Measurements from ENCODE around the gene GNA15.
"Not testable (repeated sequence)": the region's sequence is repeated elsewhere in the genome, so short reads cannot be mapped to it uniquely, and the experiment has no call there.

GNA15 gene

GRCh38 chr19:3190921-3191805 is 55.3 kb downstream of the GNA15 start:
- no peak for DNase-seq (ENCODE audit: low read depth in 2 of 2)

- not testable (repeated sequence) for DNase-seq (ENCODE audit: low read depth in 2 of 2)
Observed at GRCh38 chr19:3191806-3192104, 55.9 kb downstream of the GNA15 start.

- no peak for DNase-seq (ENCODE audit: low read depth in 2 of 2)
Observed at GRCh38 chr19:3192228-3192635, 56.4 kb downstream of the GNA15 start.

DNA sequence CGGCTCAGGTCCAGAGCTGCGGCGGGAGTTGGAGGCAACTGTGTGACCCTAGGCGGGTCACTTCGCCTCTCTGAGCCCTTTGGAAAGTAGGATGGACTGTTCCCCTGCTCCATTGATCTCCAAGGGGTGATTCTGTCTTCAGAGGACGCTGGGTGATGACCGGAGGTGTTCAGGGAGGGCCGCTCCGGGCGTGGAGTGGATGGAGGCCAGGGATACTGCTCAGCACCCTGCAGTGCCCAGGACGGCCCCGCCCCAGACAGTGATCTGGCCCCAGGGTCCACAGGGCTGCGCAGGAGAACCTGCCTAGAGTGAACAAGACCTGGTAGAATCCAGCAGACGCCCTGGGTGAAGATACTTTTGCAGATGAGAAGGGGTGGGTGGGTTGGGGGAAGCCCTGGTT is 56.9 kb downstream of the GNA15 start:
- no peak for DNase-seq (ENCODE audit: low read depth in 2 of 2)

- no peak for DNase-seq (ENCODE audit: low read depth in 2 of 2)
Observed at GRCh38 chr19:3193256-3194105, 57.6 kb downstream of the GNA15 start.

DNA sequence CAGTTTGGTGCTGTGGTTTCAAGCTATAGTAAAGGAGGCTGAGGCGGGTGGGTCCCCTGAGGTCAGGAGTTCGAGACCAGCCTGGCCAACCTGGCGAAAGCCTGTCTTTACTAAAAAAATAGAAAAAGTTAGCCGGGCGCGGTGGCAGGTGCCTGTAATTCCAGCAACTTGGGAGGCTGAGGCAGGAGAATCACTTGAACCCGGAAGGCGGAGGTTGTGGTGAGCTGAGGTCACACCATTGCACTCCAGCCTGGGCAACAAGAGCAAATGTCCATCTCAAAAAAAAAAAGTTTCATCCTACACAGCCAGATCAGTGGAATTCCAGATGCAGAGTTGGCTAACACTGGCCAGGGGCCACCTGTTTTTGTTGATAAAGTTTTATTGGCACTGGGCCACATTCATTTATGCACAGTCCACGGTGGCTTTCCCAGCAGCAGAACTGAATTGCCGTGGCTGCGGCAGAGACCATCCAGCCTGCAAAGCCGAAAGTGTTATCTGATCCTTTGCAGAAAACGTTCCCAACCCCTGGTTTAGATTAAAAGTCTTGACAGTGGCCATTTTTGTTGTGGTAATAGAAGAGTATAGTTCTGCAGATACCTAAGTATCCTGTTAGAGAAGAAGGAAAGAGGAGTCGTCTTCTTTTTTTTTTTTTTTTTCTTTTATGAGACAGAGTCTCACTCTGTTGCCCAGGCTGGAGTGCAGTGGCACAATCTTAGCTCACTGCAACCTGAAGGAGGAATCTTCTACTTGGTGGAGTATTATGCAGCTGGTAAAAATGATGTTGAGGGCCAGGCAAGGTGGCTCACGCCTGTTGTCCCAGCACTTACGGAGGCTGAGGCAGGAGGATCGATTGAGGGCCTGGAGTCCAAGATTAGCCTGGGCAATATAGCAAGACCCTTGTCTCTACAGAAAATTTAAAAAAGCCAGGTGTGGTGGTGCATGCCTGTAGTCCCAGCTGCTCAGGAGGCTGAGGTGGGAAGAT is 58.6 kb downstream of the GNA15 start:
- no peak for DNase-seq (ENCODE audit: low read depth in 2 of 2)

GRCh38 chr19:3196064-3196932 is 60.5 kb downstream of the GNA15 start:
- DNase-seq (ENCODE audit: low read depth in 2 of 2) = no peak

DNA sequence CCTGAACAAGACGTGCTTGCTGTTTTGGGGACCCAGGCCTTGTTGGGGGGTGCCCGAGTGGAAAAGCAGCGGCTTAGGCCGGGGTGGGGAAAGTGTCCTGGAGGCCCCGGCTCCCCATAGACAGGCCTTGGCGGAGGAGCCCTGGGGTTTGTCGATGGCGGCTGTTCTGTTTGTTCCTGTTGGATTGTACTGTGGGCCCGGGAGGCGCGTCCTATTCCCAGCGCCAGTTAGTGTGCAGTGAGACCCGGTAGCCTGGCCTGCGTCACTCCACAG is 61.0 kb downstream of the GNA15 start:
- no peak for DNase-seq (ENCODE audit: low read depth in 2 of 2)

DNA sequence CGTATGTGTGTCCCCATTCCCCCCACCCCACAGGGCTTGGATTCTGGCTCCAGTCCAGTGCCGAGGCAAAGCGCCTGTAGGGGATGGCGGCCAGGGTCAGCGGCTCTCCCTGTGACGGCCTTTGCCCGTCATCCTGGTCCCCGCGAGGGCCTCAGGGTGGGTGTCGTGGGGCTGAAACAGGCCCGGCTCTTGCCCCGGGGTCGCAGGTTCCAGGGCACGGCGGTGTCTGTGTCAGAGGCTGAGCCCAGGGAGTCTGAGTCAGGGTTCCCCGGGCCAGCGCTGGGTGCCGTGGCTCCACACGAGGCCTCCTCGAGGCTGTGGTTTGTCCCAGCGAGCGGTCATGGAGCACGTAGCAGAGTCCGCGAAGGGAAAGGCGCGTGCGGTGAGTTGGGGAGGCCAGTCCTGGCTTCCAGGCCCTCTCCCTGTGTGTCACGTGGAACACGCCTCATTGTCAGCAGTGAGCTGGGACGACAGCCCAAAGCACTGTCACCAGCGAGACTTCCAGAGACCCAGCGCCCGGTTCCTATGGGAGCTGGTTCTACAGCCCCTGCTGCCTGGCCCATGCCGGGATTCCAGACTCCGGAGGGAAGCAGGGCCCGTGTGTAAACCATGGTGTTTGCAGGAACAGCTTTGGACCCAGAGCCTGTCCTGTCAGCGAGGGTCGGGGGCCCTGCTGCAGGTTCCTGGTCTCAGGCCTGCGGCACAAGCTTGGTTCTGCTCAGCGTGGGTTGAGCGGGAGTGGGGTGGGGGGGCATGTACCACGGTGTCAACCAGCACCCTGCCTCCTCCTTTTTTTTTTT is 63.3 kb downstream of the GNA15 start:
- no peak for DNase-seq (ENCODE audit: low read depth in 2 of 2)

DNA sequence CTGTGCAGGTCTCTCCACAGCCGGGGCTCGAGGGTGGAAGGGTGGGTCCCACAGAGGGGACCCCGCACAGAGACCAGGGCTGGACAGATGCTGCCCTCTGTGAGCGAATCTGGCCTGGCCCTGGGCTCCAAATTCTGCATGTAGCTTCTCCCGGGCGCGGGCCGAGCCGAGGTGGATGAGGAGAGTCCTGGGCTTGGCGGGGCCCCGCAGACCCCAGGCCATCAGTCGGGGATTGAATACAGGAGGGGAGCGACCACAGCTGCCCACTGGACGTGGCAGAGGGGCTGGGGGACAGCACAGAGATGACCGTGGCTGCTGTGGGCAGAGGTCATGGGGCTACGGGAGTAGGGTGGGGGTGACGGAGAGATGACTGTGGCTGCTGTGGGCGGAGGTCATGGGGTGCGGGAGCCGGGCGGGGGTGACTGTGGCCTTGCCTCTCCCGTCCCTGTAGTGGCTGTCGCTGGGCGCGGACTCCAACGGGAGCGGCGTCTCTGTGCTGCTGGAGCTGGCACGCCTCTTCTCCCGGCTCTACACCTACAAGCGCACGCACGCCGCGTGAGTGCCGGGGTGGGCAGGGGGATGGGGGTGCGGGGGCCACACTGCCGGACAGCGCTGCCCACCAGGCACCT is 65.4 kb downstream of the GNA15 start:
- DNase-seq (ENCODE audit: low read depth in 2 of 2) = no peak

- no peak for DNase-seq (ENCODE audit: low read depth in 2 of 2)
Observed at GRCh38 chr19:3201911-3202310, 66.1 kb downstream of the GNA15 start.

- no peak for DNase-seq (ENCODE audit: low read depth in 2 of 2)
Observed at GRCh38 chr19:3202346-3202745, 66.5 kb downstream of the GNA15 start.

DNA sequence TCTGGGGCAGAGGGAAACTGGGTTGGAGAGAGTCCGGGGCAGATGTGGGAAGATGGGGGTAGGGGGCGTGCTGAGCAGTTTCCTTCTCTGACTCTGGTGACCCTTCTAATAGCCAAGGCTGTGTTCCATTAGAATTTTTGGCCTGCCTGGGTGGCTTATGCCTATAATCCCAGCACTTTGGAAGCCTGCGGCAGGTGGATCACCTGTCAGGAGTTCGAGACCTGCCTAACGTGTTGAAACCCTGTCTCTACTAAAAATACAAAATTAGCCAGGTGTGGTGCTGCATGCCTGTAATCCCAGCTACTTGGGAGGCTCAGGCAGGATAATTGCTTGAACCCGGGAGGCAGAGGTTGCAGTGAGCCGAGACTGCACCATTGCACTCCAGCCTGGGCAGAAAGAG is 67.1 kb downstream of the GNA15 start:
- not testable (repeated sequence) for DNase-seq (ENCODE audit: low read depth in 2 of 2)

DNA sequence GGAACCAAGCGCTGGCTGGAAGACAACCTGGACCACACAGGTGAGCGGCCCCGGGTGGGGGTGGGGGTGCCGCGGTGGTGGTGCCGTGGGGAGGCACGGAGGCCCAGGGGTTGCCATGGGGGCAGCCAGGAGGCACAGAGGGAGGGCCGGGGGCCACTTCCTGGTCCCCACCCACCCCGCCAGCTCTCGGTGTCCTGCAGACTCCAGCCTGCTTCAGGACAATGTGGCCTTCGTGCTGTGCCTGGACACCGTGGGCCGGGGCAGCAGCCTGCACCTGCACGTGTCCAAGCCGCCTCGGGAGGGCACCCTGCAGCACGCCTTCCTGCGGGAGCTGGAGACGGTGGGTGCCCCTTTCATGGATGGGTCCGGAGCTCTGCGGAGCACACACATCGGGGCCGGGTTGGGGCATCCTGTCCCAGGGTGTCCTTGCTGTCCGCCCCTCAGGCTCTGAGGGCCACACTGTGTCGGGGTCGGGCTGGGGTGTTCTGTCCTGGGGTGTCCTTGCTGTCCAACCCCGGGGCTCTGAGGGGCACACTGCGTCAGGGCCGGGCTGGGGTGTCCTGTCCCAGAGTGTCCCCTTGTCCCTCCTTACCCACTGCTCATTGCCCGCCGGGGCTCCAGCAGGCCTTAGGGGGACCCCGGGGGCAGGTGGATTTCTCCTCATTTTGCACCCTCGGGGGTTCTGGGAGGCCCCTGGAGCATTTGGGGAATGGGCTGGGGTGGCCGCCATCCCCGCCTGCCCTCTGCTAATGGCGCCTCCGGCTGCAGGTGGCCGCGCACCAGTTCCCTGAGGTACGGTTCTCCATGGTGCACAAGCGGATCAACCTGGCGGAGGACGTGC is 68.2 kb downstream of the GNA15 start:
- DNase-seq (ENCODE audit: low read depth in 2 of 2) = no peak

DNA sequence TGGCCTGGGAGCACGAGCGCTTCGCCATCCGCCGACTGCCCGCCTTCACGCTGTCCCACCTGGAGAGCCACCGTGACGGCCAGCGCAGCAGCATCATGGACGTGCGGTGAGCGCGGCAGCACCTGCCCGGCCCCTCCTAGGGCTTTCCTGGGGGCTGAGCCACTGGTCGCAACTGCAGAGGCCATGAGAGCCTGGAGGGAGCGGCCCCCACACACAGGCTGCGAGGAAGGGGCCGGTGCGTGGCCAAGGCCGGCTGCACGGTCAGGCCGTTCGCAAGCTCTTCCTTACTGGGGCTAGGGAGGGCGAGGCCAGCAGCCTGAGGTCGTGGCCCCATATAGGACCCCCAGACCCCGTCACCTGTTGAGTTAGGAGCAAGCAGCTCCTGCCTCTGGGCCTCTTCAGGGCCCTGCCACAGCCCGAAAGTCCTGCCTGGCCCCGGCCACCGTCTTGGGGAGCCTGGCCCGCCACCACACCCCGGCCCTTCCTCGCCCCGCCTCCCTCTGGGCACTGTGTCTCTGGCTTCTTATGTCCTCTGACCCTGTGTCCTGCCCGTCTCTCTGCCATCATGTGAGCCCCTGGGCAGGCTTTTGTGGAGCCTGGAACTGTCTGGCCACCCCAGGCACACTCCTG is 68.9 kb downstream of the GNA15 start:
- DNase-seq (ENCODE audit: low read depth in 2 of 2) = no peak

DNA sequence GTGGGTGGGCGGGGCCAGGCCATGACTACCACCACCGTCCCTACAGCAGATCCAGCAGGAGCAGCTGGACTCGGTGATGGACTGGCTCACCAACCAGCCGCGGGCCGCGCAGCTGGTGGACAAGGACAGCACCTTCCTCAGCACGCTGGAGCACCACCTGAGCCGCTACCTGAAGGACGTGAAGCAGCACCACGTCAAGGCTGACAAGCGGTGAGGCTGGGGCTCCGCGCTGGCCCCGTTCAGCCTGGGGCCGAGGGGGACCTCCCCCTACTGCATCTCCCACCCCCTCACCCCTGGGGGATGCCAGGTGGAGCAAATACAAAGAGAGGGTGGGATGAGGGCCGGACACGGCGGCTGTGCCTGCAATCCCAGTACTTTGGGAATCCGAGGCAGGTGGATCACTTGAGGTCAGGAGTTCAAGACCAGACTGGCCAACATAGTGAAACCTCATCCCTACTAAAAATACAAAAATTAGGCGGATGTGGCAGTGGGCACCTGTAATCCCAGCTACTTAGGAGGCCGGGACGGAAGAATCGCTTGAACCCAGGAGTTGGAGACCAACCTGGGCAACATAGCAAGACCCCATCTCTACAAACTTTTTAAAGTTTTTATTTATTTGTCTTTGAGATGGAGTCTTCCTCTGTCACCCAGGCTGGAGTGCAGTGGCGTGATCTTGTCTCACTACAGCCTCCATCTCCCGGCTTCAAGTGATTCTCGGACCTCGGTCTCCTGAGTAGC is 70.6 kb downstream of the GNA15 start:
- DNase-seq (ENCODE audit: low read depth in 2 of 2) = no peak

- DNase-seq (ENCODE audit: low read depth in 2 of 2) = no peak
Observed at GRCh38 chr19:3207461-3208242, 71.8 kb downstream of the GNA15 start.
